T-cell (primary cell): ENCODE measurements around the gene FAM193A. TPM values are rescaled to one million over a fixed set of nuclear protein-coding genes. Genes with fewer than 3 reads are reported as not detected.
A peak's percentile ranks its signal among the peaks of the same experiment; 100 is the strongest.

Experiments used
- ATAC-seq, 4 experiments: fragments of 200-7000 bp in 3 of 4; fragments of 150-1000 bp in 1 of 4; cut with Tn5 transposase; replicated peaks in 1 of 4; 1 replicate in 3 of 4; 2 replicates in 1 of 4; pipeline ENCODE4 v1.10.0; 2021; ENCODE audit warnings: moderate library complexity in 3 of 4, mild to moderate bottlenecking in 2 of 4, moderate number of reproducible peaks in 1 of 4
- CTCF ChIA-PET, 2 donors: fragments of 300-600 bp; sonication (Branson Sonifier 250); formaldehyde crosslinking; loops; one replicate each; lab custom pipeline; 2022; ENCODE audit warnings: antibody characterized with exemption in 2 of 2; lab: Charles Lee
- POLR2A ChIA-PET, 2 donors: fragments of 300-600 bp; sonication (Branson Sonifier 250); formaldehyde crosslinking; loops; one replicate each; lab custom pipeline; 2022; ENCODE audit warnings: antibody characterized with exemption in 2 of 2; lab: Charles Lee
- DNase-seq, 35 experiments: peaks; one replicate each; pipeline versions ENCODE4 v3.0.0 to v3.0.0-alpha.2; 2013 to 2023
- H3K27ac ChIP-seq: one replicate; pipeline ENCODE4 v1.5.1; 2013; ENCODE audit warnings: low read length
- H3K27me3 ChIP-seq, 2 experiments: replicated peaks in 1 of 2; 1 replicate in 1 of 2; 2 replicates in 1 of 2; pipeline versions ENCODE4 v1.6.1 to v1.7.0; 2013; ENCODE audit warnings: low read length in 1 of 2, mixed read lengths in 1 of 2; ENCODE audit not compliant: control insufficient read depth in 2 of 2, insufficient read depth in 2 of 2; ENCODE audit errors: extremely low read depth in 1 of 2
- H3K36me3 ChIP-seq, 2 donors: 1 replicate in 1 of 2; 2 replicates in 1 of 2; pipeline versions ENCODE4 v1.6.1 to v1.7.0; 2013; ENCODE audit warnings: low read length in 1 of 2; ENCODE audit not compliant: control insufficient read depth in 2 of 2, insufficient read depth in 1 of 2; ENCODE audit errors: extremely low read depth in 1 of 2
- H3K4me1 ChIP-seq, 2 experiments: 1 replicate in 1 of 2; 2 replicates in 1 of 2; pipeline versions ENCODE4 v1.6.1 to v1.7.0; 2013; ENCODE audit warnings: low read length in 2 of 2, mixed read lengths in 1 of 2; ENCODE audit not compliant: insufficient read depth in 2 of 2, control insufficient read depth in 1 of 2; ENCODE audit errors: extremely low read depth in 1 of 2
- H3K4me3 ChIP-seq, 2 donors: 1 replicate in 1 of 2; 2 replicates in 1 of 2; pipeline versions ENCODE4 v1.5.1 to v1.7.0; 2013; ENCODE audit warnings: mild to moderate bottlenecking in 2 of 2, low read length in 1 of 2, moderate library complexity in 1 of 2; ENCODE audit not compliant: control insufficient read depth in 1 of 2; ENCODE audit errors: extremely low read depth in 1 of 2
- H3K9me3 ChIP-seq: 2 replicates; pipeline ENCODE4 v1.7.0; 2013
- H3K27ac Mint-ChIP-seq, 2 donors: one replicate each; pipeline ENCODE4 v1.8.0; 2020 to 2021; ENCODE audit warnings: mild to moderate bottlenecking in 2 of 2, mixed read lengths in 2 of 2
- H3K27me3 Mint-ChIP-seq, 2 donors: one replicate each; pipeline ENCODE4 v1.8.0; 2021 to 2022; ENCODE audit warnings: mixed read lengths in 2 of 2
- H3K36me3 Mint-ChIP-seq: one replicate; pipeline ENCODE4 v1.8.0; 2021; ENCODE audit warnings: mixed read lengths
- H3K4me1 Mint-ChIP-seq, 3 donors: one replicate each; pipeline ENCODE4 v1.8.0; 2020 to 2022; ENCODE audit warnings: mixed read lengths in 3 of 3, mild to moderate bottlenecking in 1 of 3
- H3K4me3 Mint-ChIP-seq, 3 donors: one replicate each; pipeline ENCODE4 v1.8.0; 2020 to 2022; ENCODE audit warnings: mild to moderate bottlenecking in 3 of 3, mixed read lengths in 3 of 3, moderate library complexity in 3 of 3
- H3K9me3 Mint-ChIP-seq, 3 donors: one replicate each; pipeline ENCODE4 v1.8.0; 2020 to 2022; ENCODE audit warnings: mixed read lengths in 3 of 3
- WGBS: methylation state at CpG from one replicate; pipeline ENCODE4 v1.1.5; 2013; ENCODE audit warnings: missing lambda C conversion rate; ENCODE audit not compliant: insufficient coverage; 5-methylcytosine and 5-hydroxymethylcytosine counted together
- total RNA-seq, 35 experiments: library from RNA in 6 of 35; stranded (reverse) in 6 of 35; fragments of 120-200 nt in 1 of 35; gene quantifications; one replicate each; pipeline versions ENCODE4 v1.2.1 to v1.2.4 and lab custom pipeline; 2013 to 2026

Gene FAM193A
- total RNA-seq, 5 donors from 2014 or later (not counting 1 experiment from before 2014, with no cell fraction given): 41.6 to 46.8 (median 45.2) TPM

- peaks cover 0 to 9% of the 10 kb centered on the region in 2 experiments for H3K4me1 ChIP-seq
- no peak overlapping the region for H3K4me3 ChIP-seq
- no peak for DNase-seq
- no peaks in the 10 kb centered on the region for H3K27me3 Mint-ChIP-seq
- no peaks in the 10 kb centered on the region for H3K9me3 Mint-ChIP-seq
- no peaks in the 10 kb centered on the region for H3K27me3 ChIP-seq
- no peak overlapping the region for H3K4me3 Mint-ChIP-seq
- H3K9me3 ChIP-seq: no peaks in the 10 kb centered on the region
- WGBS: 96% methylated on average over 4 of the region's 5 CpGs
- peaks cover 0 to 45% of the 10 kb centered on the region in 2 donors for H3K36me3 ChIP-seq
- POLR2A ChIA-PET: no interaction called here
- no peak overlapping the region for H3K27ac Mint-ChIP-seq
- H3K27ac ChIP-seq: no peak overlapping the region
- CTCF ChIA-PET: interaction anchor here in 1 of 2 donors (0.6 kb wide), 1 partner anchor 19 kb away, joined by 6 read pairs; no protein-coding TSS in a partner anchor
- ATAC-seq: no peak
- H3K36me3 Mint-ChIP-seq: peaks cover 27% of the 10 kb centered on the region
- H3K4me1 Mint-ChIP-seq: peaks cover 17 to 20% (median 20%) of the 10 kb centered on the region in 3 donors
Measured at GRCh38 chr4:2649604-2650114, 113.2 kb downstream of the FAM193A start.

DNA sequence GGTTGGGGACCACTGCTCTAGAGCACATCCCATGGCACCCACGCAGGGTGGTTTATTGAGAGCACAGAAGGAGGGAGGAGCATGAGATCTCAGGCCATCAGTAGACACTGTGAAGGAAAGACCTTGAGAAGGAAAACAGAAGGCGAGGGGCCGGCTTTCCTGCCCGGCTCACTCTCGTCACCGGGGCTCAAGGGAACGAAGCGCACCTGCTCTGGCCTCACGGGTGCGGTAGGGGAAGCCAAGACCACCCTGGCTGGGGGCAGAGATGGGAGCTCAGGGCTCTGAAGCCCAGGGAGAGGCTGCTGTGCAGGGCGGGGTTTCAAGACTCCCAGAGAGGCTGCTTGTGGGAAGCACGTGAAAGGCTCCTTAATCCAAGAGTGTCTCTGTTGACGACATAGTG lies 113.8 kb downstream of the FAM193A start:
- no peaks in the 10 kb centered on the region for H3K9me3 Mint-ChIP-seq
- ChIA-PET CTCF (interaction anchor here in 1 of 2 donors (0.6 kb wide), 1 partner anchor 18 kb away, joined by 6 read pairs; no protein-coding TSS in a partner anchor), POLR2A (no interaction called here)
- H3K4me3 Mint-ChIP-seq: no peak overlapping the region
- H3K36me3 Mint-ChIP-seq: peaks cover 23% of the 10 kb centered on the region
- WGBS: 98% methylated on average over 13 of the region's 13 CpGs
- H3K36me3 ChIP-seq: peaks cover 0 to 45% of the 10 kb centered on the region in 2 donors
- peaks cover 17 to 20% (median 20%) of the 10 kb centered on the region in 3 donors for H3K4me1 Mint-ChIP-seq
- H3K27ac ChIP-seq: no peak overlapping the region
- H3K4me1 ChIP-seq: peaks cover 0 to 9% of the 10 kb centered on the region in 2 experiments
- no peak overlapping the region for H3K4me3 ChIP-seq
- no peak for DNase-seq
- peak overlapping the region in 1 of 2 donors; percentile 11 for H3K27ac Mint-ChIP-seq
- H3K27me3 Mint-ChIP-seq: no peaks in the 10 kb centered on the region
- no peaks in the 10 kb centered on the region for H3K27me3 ChIP-seq
- no peaks in the 10 kb centered on the region for H3K9me3 ChIP-seq
- ATAC-seq: no peak

DNA sequence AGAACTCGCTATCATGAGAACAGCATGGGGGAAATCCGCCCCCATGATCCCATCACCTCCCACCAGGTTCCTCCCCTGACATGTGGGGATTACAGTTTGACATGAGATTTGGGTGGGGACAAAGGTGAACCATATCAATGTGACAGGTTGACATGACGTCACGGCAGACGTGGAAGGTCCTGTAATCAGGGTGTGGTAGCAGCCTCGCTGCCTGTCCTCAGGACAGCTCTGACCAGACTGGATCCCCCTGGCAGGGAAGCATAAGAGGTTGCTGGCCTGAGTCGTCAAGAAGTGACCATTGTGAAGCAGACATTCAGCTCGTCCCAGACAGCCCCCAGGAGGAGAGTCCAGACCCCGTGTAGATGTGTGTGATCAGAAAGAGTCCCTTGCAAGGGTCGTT lies 115.1 kb downstream of the FAM193A start:
- ChIA-PET CTCF (no interaction called here), POLR2A (no interaction called here)
- Mint-ChIP-seq H3K9me3 (no peaks in the 10 kb centered on the region), H3K27me3 (no peaks in the 10 kb centered on the region), H3K4me3 (peak overlapping the region in 1 of 3 donors; percentile 52), H3K27ac (peak overlapping the region; percentile 62 to 65), H3K4me1 (peaks cover 17 to 20% (median 20%) of the 10 kb centered on the region in 3 donors), H3K36me3 (peaks cover 26% of the 10 kb centered on the region)
- ATAC-seq (no peak), DNase-seq (no peak)
- peaks cover 0 to 9% of the 10 kb centered on the region in 2 experiments for H3K4me1 ChIP-seq
- H3K4me3 ChIP-seq: no peak overlapping the region
- WGBS: 98% methylated on average over 8 of the region's 10 CpGs
- no peaks in the 10 kb centered on the region for H3K9me3 ChIP-seq
- H3K36me3 ChIP-seq: peaks cover 0 to 41% of the 10 kb centered on the region in 2 donors
- H3K27ac ChIP-seq: no peak overlapping the region
- H3K27me3 ChIP-seq: no peaks in the 10 kb centered on the region

DNA sequence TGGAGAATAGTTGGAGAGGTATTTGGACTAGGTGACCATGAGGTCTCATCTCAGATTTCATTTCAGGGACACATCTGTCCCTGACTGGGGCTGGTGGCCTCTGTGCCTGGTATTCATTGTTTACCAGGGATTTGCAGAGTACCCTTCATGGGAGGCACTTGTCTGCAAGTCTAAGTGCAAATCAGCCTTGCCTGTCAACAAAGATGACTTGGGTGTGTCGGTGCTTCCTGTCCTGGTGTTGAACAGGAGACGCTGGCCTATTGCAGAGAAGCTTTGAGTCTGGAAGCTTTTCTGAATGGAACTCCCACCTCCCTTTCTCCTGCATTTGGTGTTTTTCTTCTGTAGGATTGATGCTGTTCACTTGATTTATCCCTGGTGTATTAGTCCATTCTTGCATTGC lies 115.6 kb downstream of the FAM193A start:
- H3K27me3 ChIP-seq: no peaks in the 10 kb centered on the region
- ATAC-seq (peak in 1 of 4 experiments; percentile 34), DNase-seq (no peak)
- H3K27ac Mint-ChIP-seq: peak overlapping the region; percentile 65 to 83
- no peaks in the 10 kb centered on the region for H3K9me3 Mint-ChIP-seq
- ChIA-PET POLR2A (no interaction called here), CTCF (no interaction called here)
- H3K9me3 ChIP-seq: no peaks in the 10 kb centered on the region
- no peak overlapping the region for H3K27ac ChIP-seq
- peak overlapping the region in 1 of 3 donors; percentile 52 for H3K4me3 Mint-ChIP-seq
- H3K36me3 ChIP-seq: peaks cover 0 to 37% of the 10 kb centered on the region in 2 donors
- peaks cover 0 to 9% of the 10 kb centered on the region in 2 experiments for H3K4me1 ChIP-seq
- H3K4me1 Mint-ChIP-seq: peaks cover 17 to 20% (median 20%) of the 10 kb centered on the region in 3 donors
- no peak overlapping the region for H3K4me3 ChIP-seq
- peaks cover 26% of the 10 kb centered on the region for H3K36me3 Mint-ChIP-seq
- H3K27me3 Mint-ChIP-seq: no peaks in the 10 kb centered on the region
- 83% methylated on average over 1 of the region's 2 CpGs for WGBS

GRCh38 chr4:2652415-2653160 lies 116.1 kb downstream of the FAM193A start:
- POLR2A ChIA-PET: no interaction called here
- H3K27ac ChIP-seq: no peak overlapping the region
- peak overlapping the region; percentile 65 to 83 for H3K27ac Mint-ChIP-seq
- no peaks in the 10 kb centered on the region for H3K27me3 ChIP-seq
- 45% methylated on average over 5 of the region's 14 CpGs for WGBS
- no peaks in the 10 kb centered on the region for H3K9me3 Mint-ChIP-seq
- H3K4me1 Mint-ChIP-seq: peaks cover 17 to 23% (median 20%) of the 10 kb centered on the region in 3 donors
- H3K36me3 Mint-ChIP-seq: peaks cover 32% of the 10 kb centered on the region
- no peaks in the 10 kb centered on the region for H3K27me3 Mint-ChIP-seq
- H3K9me3 ChIP-seq: no peaks in the 10 kb centered on the region
- no peak overlapping the region for H3K4me3 ChIP-seq
- H3K4me3 Mint-ChIP-seq: peak overlapping the region in 1 of 3 donors; percentile 29
- peak in 2 of 4 experiments; percentile 27 to 42 for ATAC-seq
- peaks cover 0 to 9% of the 10 kb centered on the region in 2 experiments for H3K4me1 ChIP-seq
- DNase-seq: no peak
- CTCF ChIA-PET: no interaction called here
- peaks cover 0 to 34% of the 10 kb centered on the region in 2 donors for H3K36me3 ChIP-seq

GRCh38 chr4:2660596-2661211 lies 124.3 kb downstream of the FAM193A start:
- ATAC-seq (no peak), DNase-seq (no peak)
- Histone ChIP-seq H3K4me1 (no peaks in the 10 kb centered on the region), H3K27me3 (no peaks in the 10 kb centered on the region), H3K27ac (no peak overlapping the region), H3K4me3 (no peak overlapping the region), H3K36me3 (peaks cover 4 to 56% of the 10 kb centered on the region in 2 donors), H3K9me3 (no peaks in the 10 kb centered on the region)
- Mint-ChIP-seq H3K4me3 (no peak overlapping the region), H3K27me3 (no peaks in the 10 kb centered on the region), H3K4me1 (peaks cover 0 to 7% (median 5%) of the 10 kb centered on the region in 3 donors), H3K9me3 (no peaks in the 10 kb centered on the region), H3K36me3 (peaks cover 53% of the 10 kb centered on the region), H3K27ac (no peak overlapping the region)
- CTCF ChIA-PET: interaction anchor here in 1 of 2 donors (0.6 kb wide), 1 partner anchor 626 kb away, joined by 4 read pairs; no protein-coding TSS in a partner anchor
- POLR2A ChIA-PET: no interaction called here
- WGBS: 98% methylated on average over 5 of the region's 8 CpGs
